Gastrocnemius medialis (tissue), 4 donors: ENCODE measurements around the gene S100A16.

Source experiments
- CTCF ChIP-seq, 5 experiments: fragments of 450-650 bp in 3 of 5; fragments of 200-600 bp in 2 of 5; sonication (generic) in 2 of 5; IDR thresholded peaks in 4 of 5; conservative IDR thresholded peaks in 1 of 5; 1 replicate in 4 of 5; 2 replicates in 1 of 5; pipeline ENCODE4 v1.5.1; 2016 to 2019; ENCODE audit warnings: antibody characterized with exemption in 5 of 5, mild to moderate bottlenecking in 3 of 5, moderate library complexity in 3 of 5
- POLR2A ChIP-seq, 2 donors: fragments of 450-650 bp; IDR thresholded peaks; one replicate each; pipeline ENCODE4 v1.6.1; 2017; ENCODE audit warnings: antibody characterized with exemption in 2 of 2, mild to moderate bottlenecking in 2 of 2, moderate library complexity in 2 of 2

GRCh38 chr1:153560241-153560640, 52.7 kb downstream of the S100A16 start:
- TF ChIP-seq CTCF (IDR thresholded peaks at IDR 0.05 in 4 of 5, conservative IDR thresholded peaks at IDR 0.05 in 1 of 5) = no peak
- TF ChIP-seq POLR2A (IDR thresholded peaks at IDR 0.05) = no peak
